Peyer's patch (tissue), 4 donors: ENCODE results near the gene CRMP1.

Experiments
- CTCF ChIP-seq, 6 experiments: fragments of 450-650 bp in 4 of 6; fragments of 200-600 bp in 2 of 6; sonication (generic) in 1 of 6; IDR thresholded peaks; one replicate each; pipeline ENCODE4 v1.5.1; 2017 to 2019; ENCODE audit warnings: antibody characterized with exemption in 6 of 6, mild to moderate bottlenecking in 3 of 6, moderate library complexity in 1 of 6
- POLR2A ChIP-seq, 2 donors: fragments of 450-650 bp; IDR thresholded peaks; one replicate each; pipeline ENCODE4 v1.5.1; 2017; ENCODE audit warnings: antibody characterized with exemption in 2 of 2, mild to moderate bottlenecking in 2 of 2, moderate library complexity in 2 of 2

- TF ChIP-seq CTCF (IDR thresholded peaks at IDR 0.05) (no peak), POLR2A (IDR thresholded peaks at IDR 0.05) (no peak)
These were observed 26.2 kb upstream of the CRMP1 start for GRCh38 chr4:5919044-5919443.
